ENCODE results near the gene PNPLA2. TPM values are rescaled to one million over a fixed set of nuclear protein-coding genes. Genes with fewer than 3 reads are reported as not detected.
A peak's percentile ranks its signal among the peaks of the same experiment; 100 is the strongest.

PNPLA2 gene
- total RNA-seq, 1 donor from 2014 or later: 159 TPM

DNA sequence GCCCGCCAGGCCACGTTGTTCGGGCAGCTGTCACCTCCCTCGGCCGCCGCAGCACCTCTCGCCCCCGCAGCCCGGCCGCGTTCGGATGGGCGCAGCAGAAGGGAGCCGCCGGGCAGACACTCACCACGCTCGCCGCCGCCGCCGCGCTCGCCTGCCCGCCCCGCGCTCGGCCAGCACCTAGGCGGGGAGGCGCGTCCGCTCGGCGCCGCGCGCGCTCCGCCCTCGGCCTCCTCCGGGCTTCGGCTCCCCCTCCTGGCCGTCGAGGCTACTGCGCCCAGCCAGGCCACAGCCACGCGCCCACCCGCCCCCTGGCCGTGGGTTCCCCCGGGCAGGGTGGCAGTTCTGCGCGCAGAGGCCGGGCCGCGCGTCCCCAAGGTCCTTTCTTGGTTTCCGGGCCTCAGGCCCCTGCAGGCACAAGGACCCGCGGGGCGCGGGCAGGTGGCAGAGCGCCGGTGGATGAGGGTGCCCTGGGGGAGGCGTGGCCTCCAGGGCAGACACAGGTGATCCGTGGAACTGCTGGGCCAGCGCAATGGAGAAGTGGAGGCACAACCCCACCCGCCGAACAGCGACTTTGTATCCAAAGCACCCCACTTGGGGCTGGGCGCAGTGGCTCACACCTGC lies 20.5 kb upstream of the PNPLA2 start, which contains the start of gene SLC25A22:
TSS of gene SLC25A22 (minus strand) at position 189 of the 621 bp plus-strand sequence. CDS start 3,275 bp downstream, outside the sequence.
- peak; percentile 73 for DNase-seq (ENCODE audit: low spot score)

DNA sequence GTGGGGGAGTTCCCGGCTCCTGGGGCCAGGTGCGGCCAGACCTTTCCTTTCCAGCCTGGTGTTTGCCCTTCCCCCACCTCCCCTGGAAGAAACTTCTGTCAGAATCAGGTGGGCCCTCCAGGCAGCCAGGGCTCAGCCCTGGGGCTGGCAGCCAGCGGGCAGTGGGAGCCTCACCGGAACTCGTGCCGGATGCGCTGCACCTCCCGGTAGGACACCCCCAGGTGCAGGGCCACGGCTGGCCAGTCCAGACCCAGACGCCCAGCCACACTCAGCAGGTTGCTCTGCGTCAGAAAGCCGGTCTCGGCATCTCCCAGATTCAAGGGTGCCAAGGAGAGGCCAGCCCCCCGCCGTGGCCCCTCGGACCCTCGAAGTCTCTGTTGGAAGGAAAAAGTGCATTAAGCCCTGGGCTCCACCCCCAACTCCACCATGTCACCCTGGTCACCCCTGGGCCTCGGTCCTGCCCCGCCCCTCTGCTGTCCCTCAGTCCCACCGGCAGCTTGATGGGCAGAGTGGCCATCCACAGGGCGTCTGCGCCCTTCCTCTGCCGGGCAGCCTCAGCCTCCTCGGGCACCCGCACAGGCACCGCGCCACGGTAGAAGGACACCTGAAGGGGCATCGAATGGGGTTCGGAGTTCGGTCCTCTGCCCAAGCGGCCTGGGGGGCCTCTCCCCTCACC lies 18.9 kb upstream of the PNPLA2 start:
- no peak for DNase-seq (ENCODE audit: low spot score)

DNA sequence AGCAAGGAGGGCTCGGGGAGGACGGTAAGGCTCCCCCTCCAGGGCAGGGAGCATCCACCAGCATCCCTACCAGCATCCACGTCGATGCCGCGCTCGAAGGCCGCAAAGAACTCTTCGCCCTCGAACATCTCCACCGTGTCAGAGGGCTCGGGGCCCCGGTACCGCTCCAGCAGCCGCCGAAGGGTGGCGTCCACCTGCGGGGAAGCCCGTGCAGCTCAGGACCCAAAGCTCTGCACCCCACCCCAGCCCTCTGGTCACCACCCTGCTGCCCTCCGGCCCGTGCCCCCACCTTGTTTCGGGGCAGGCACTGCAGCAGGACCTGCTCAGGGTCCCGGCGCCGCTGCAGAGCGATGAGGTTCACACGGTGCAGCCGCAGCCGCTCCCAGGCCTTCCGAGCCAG lies 18.2 kb upstream of the PNPLA2 start:
- no peak for DNase-seq (ENCODE audit: low spot score)

- no peak for DNase-seq (ENCODE audit: low spot score)
These were observed 17.5 kb upstream of the PNPLA2 start for GRCh38 chr11:801097-801780.

DNA sequence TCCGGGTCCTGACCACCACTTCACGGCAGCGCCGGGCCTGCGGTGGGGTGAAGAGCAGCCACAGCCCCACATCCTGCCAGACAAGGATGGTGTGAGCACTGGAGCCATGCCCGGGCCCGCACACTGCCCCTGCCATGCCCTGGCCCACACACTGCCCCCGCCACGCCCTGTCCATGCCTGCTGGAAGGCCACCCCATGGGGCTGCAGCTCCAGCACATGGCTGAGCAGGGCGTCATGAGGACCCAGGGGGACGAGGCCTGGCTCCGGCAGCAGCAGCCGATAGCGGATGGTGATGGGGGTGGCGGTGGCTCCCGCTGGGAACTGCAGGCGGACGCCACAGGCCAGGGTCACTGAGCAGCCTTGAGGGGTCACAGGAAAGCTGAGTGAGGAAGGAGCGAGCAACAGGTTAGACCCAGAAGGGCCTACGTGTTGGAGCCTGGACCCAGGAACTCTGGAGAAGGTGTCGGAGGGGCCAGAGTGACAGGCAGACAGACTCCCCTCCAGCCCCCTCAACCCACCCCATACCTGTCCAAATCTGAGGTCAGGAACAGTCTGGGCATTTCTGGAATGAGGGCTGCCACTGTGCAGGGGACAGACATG lies 16.6 kb upstream of the PNPLA2 start:
- DNase-seq (ENCODE audit: low spot score): no peak

GRCh38 chr11:802693-803466 lies 15.8 kb upstream of the PNPLA2 start:
- no peak for DNase-seq (ENCODE audit: low spot score)

DNA sequence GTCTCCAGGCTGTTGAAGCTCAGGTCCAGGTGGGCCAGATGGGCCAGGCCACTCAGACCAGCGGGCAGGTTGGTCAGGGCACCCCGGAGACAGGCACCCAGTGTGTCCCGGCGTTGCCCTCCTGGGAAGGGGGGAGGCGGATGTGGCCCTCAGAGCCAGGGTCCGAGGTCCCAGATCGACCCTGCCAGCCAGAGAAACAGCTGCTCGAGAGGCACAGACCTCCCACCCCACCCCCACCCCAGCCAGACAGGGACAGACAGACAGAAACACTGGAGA lies 15.3 kb upstream of the PNPLA2 start:
- DNase-seq (ENCODE audit: low spot score): no peak

GRCh38 chr11:803770-804598 lies 14.7 kb upstream of the PNPLA2 start:
- DNase-seq (ENCODE audit: low spot score): no peak

DNA sequence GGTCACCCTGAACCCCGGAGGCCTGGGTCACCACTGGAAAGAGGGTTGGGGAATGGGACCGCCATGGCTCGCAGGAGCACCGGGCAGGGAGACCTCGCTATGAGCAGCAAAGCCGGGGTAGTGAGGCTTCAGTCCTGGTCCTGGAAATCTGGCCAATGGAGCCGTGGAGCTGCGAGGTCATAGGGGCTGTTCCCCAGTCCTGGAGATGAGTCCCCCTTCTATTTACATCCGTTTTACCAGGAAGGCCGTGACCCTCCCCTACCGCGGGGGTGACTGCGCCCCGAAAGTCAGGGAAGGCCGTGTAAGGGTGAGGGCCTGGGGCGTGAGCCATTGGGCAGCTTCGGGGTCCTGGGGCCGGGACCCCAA lies 14.1 kb upstream of the PNPLA2 start:
- no peak for DNase-seq (ENCODE audit: low spot score)

DNA sequence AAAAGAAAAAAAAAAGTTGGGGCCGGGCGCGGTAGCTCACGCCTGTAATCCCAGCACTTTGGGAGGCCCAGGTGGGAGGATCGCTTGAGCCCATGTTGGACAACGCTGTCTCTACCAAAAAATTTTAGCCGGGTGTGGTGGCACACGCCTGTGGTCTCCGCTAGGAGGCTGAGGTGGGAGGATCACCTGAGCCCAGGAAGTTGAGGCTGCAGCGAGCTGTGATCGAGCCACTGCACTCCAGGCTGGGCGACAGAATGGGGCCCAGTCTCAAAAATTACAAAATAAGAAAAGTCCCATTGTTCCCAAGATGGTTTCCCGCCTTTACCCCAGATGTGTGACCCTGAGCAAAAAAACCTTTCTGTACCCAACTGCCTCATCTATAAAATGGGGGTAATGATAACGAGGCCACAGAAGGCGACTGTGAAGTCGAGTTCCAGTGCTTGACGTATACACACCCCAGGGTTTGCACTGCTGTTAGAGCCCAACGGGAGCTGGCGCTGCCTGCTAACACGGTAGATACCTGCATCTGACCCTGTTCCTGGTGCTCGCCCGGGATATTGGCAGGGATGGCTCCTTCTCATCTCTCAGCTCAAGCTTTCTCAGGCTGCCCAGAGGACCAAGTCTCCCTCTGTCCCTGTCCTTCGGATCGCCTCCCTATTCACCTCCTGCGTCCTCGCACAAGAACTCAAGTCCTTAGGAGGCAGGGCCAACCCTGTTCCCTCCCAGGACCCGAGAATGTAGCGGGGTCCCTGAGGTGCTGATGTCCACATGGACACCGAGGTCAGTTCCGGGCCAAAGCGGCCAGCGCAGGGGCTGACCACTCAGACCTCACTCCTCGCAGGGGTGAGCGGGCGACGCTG lies 10.1 kb upstream of the PNPLA2 start:
- DNase-seq (ENCODE audit: low spot score): no peak

DNA sequence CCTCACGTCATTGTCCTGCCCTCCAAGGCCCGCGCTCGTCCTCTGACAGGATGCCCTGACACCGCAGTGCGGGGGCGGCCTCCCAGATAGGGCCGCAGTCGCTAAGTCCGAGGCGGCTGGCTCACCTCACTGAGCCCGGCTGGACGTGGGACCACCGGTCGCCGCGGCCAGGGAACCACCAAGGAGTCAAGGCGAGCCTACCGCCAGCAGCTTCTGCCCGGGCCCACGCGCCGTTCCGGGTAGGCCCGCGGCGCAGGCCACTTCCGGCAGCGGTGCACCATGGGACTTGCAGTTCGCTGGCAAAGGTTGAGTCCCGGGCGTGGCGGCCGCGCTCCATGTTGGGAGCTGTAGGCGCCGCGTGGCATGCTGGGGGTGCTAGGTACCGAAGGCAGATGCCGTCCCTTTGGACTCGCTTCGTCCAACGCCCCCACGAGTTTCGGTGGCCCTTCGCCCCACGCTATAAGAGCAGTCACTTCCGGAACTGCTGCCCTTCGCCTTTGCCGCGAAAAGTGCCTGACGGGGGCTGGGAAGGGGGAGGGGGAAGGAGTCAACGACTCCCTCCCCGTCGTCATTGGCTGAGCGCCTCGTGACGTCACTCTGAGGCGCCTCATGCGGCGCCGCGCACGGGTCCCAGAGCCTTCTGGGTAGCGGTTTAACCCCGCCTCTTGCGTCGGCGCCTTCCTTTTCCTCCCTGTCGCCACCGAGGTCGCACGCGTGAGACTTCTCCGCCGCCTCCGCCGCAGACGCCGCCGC lies 9.3 kb upstream of the PNPLA2 start, which contains the start of gene RPLP2:
TSS of gene RPLP2 (plus strand) at position 681 of the 753 bp plus-strand sequence. CDS start 268 bp downstream, outside the sequence.
- peak; percentile 97 for DNase-seq (ENCODE audit: low spot score)

- no peak for DNase-seq (ENCODE audit: low spot score)
These were observed 8.6 kb upstream of the PNPLA2 start for GRCh38 chr11:810040-810567.

DNA sequence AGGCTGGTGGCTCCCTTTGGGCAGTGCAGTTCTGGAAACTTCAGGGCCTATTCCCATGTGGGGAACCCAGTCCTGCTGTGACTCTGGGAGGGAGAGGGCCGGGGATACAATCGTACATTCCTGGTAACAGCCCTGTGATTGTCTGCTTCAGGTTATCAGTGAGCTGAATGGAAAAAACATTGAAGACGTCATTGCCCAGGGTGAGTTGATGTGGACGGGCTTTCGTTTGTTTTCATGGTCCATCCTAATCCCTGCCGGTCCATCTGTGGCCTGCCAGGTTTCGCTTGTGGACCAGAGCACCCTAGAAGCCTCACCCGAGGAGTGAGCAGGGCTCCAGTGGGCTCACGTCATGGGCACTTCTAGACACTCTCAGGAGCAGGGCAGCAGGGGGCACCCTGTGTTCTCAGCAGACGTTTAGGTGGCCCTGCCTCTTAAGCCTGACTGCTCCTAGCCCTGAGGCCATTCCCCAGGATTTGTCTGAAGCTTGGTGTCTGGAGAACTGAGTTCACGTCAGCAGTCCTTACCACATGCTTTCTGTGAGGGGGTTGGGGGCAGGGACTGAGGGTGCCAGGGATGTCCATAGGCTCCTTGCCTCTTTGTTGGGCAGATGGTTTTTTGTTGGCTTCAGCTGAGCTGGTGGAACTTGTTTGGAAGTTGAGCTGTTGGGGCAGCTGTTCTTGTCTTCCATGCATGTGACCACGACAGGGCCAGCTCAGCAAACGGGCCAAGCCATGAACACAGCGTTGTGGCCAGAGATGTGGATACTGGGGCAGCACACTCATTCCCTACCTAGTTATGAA lies 7.1 kb upstream of the PNPLA2 start:
- no peak for DNase-seq (ENCODE audit: low spot score)

DNA sequence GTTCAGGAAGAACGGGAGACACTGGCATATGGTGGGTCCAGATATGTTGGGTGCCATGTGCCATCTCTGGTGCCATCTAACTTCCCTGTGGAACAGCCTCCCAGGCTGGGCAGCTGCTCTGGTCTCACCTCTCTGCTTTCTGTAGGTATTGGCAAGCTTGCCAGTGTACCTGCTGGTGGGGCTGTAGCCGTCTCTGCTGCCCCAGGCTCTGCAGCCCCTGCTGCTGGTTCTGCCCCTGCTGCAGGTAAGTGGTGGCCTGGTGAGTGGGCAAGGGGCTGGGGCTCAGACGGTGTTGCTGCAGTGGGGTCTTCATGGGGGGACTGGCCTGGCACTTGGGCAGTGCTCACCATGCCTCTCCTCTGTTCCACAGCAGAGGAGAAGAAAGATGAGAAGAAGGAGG lies 6.3 kb upstream of the PNPLA2 start:
- DNase-seq (ENCODE audit: low spot score): no peak

GRCh38 chr11:813072-813455 lies 5.7 kb upstream of the PNPLA2 start:
- DNase-seq (ENCODE audit: low spot score): no peak

GRCh38 chr11:813456-814096 lies 5.1 kb upstream of the PNPLA2 start:
- no peak for DNase-seq (ENCODE audit: low spot score)

GRCh38 chr11:815675-816432 lies 2.9 kb upstream of the PNPLA2 start:
- DNase-seq (ENCODE audit: low spot score): no peak
